GM10266 (cell line): ENCODE measurements around the gene MAP3K5.

ENCODE experiments used
- DNase-seq: peaks from one replicate; pipeline ENCODE4 v3.0.0; 2012; ENCODE audit errors: extremely low spot score
- TF ChIP-seq, protein P1 (sequence below): IDR thresholded peaks from 2 replicates; pipeline ENCODE4 v1.5.1; 2012; ENCODE audit warnings: mild to moderate bottlenecking, low read depth; ENCODE audit not compliant: control insufficient read depth, insufficient read depth; ENCODE audit errors: missing control alignments

Gene MAP3K5

GRCh38 chr6:136538836-136539235, 253.4 kb downstream of the MAP3K5 start:
- DNase-seq, result no peak
- TF ChIP-seq, protein P1, sequence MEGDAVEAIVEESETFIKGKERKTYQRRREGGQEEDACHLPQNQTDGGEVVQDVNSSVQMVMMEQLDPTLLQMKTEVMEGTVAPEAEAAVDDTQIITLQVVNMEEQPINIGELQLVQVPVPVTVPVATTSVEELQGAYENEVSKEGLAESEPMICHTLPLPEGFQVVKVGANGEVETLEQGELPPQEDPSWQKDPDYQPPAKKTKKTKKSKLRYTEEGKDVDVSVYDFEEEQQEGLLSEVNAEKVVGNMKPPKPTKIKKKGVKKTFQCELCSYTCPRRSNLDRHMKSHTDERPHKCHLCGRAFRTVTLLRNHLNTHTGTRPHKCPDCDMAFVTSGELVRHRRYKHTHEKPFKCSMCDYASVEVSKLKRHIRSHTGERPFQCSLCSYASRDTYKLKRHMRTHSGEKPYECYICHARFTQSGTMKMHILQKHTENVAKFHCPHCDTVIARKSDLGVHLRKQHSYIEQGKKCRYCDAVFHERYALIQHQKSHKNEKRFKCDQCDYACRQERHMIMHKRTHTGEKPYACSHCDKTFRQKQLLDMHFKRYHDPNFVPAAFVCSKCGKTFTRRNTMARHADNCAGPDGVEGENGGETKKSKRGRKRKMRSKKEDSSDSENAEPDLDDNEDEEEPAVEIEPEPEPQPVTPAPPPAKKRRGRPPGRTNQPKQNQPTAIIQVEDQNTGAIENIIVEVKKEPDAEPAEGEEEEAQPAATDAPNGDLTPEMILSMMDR, result no peak

DNA sequence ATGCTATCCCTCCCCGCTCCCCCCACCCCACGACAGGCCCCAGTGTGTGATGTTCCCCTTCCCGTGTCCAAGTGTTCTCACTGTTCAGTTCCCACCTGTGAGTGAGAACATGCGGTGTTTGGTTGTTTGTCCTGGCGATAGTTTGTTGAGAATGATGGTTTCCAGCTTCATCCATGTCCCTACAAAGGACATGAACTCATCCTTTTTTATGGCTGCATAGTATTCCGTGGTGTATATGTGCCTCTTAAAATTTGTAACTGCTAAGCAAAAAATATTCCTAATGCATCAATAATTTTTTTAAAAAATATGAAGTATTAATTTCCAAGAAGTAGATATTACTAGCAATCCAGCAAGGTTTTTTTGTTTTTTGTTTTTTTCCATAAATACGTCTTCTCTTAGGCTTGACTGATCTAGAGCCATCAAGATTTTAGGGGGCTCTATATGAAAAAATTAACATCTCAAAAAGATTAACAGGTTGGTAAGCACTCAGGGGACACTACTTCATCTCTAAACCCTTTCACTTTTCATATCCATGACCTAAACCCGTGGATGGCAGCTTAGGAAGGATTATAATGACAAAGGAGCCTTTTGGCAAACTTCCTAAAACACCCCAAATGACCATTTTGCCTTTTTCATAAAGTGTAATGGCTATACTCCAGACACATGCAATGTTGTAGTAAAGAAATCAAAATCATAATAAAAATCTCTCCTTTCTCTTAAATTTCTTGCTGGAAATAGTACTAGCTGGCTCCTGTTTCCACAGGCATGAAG, 256.2 kb downstream of the MAP3K5 start:
- TF ChIP-seq, protein P1, result no peak
- DNase-seq, result no peak

GRCh38 chr6:136535017-136535765, 257.1 kb downstream of the MAP3K5 start:
- no peak for DNase-seq
- TF ChIP-seq, protein P1, result no peak

DNA sequence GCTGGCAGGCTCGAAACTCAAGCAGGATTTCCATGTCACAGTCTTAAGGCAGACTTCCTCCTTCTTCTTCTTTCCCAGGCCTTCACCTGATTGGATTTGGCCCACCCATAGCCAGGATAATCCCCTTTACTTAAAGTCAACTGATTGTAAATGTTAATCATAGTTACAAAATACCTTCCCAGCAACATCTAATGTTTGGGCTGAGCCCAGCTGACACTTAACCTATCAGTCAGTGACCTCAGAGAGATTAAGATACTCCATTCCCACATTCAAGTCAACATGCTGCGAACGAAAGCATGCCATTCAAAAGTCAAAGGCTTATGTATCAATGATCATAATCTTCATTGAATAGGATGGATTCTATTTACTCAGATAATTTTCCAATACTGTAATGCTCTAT, 258.0 kb downstream of the MAP3K5 start:
- no peak for DNase-seq
- TF ChIP-seq, protein P1, result no peak

GRCh38 chr6:136533487-136533886, 258.8 kb downstream of the MAP3K5 start:
- DNase-seq, result no peak
- TF ChIP-seq, protein P1, result no peak

GRCh38 chr6:136532030-136532429, 260.2 kb downstream of the MAP3K5 start:
- TF ChIP-seq, protein P1, result no peak
- no peak for DNase-seq

DNA sequence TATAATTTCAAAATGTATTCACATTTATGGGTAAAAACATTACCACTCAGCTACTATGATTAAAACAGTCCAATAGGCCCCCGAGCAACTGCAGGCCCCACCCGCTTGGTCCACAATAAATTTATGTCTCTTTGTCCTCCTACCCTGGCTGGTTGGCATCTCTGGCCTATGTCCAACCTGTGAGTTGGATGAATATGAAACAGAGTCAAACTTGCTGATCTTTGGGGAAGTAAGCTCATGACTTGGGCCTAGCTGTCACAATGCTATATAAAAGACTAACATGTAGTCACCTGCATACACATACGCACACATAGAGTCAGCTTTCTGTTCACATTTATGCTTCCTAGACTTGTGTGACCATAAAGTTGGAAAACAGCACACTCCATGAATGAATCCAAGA, 262.6 kb downstream of the MAP3K5 start:
- no peak for DNase-seq
- TF ChIP-seq, protein P1, result no peak
